NCI-H2196 (cell line): ENCODE results near the gene KIF5B.
A peak's percentile ranks its signal among the peaks of the same experiment; 100 is the strongest.
"Not testable (repeated sequence)": the region's sequence is repeated elsewhere in the genome, so short reads cannot be mapped to it uniquely, and the experiment has no call there.

Experiments used
- DNase-seq: peaks from one replicate; lab custom pipeline; 2025; ENCODE audit not compliant: unreplicated experiment; lab: John Stamatoyannopoulos, UW

Gene KIF5B

DNA sequence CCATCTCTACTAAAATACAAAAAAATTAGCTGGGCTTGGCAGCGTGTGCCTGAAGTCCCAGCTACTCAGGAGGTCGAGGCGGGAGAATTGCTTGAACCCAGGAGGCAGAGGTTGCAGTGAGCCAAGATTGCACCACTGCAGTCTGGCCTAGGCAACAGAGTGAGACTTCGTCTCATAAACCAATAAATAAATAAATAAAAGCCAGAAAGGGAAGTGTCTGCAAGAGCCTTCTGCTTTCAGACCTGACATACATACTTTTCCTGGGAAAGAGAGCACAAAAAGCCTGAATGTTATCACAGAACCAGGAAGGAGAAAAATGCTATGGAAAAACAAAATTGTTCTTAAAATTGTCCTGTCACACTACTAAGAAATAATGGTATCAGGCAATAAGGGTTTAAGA, 4.1 kb upstream of the KIF5B start:
- DNase-seq, result no peak

DNA sequence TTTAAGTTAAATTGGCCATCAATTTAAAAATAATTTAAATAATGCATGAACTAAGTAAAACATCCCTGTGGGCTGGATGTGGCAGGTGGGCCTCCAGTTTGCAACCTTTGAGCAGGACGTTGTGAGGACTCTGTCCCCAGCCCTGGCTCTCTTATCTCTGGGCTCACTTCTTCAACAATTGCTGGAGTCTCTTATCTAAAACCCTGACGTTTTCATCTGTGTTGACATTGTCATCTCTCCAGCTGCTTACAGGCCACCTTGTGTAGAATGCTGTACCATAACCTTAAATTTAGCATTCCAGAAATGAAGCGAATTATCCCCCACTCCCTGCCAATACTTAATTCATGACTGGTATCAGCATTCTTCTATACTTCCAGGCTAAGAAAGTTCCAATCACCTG, 3.2 kb upstream of the KIF5B start:
- DNase-seq, result no peak

DNA sequence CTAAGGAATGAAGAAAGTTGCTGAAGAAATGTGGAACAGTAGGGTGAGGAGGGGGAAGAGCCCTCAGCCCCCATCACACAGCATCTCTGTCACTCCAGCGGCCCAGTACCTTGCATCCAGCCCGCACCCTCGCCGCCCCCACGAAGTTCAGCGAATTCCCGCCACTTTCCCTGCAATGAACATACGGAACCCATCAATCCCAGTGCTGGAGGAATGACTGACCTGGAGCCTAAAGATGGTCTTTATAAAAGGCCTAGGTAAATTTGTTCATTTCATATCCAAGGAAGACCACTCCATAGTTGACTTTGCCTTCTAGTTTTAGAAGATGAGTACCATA, 779 bp upstream of the KIF5B start:
- no peak for DNase-seq

DNA sequence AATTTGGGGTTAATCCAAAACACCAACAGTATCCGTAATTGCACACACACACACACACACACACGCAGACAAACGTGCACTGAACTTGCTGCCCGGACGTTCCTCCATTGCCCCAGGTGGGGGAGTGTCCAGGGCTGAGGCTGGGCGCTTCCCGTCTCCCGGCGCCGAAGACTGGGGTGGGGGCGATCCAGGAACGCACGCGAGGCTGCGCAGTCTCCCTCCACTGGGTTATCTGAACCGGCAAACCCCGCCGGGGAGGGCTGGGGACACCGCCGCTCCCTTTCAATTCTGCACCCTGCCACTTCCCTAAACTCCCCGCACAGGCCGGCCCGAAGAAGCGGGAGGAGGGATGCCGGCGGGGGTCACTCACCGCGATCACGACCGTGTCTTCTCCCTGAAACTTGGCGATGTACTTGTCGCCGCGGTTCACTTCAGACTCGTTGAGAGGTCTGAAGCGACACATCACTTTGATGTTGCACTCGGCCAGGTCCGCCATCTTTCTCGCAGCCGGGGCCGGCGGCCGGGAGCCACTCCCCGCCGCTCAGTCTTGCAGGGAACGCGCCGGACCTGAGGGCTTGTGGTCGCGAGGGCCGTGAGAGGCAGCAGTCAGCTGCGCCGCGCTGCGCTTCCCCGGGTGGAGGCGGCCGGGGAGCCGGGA, 618 bp downstream of the KIF5B start:
- DNase-seq, result peak; percentile 6

DNA sequence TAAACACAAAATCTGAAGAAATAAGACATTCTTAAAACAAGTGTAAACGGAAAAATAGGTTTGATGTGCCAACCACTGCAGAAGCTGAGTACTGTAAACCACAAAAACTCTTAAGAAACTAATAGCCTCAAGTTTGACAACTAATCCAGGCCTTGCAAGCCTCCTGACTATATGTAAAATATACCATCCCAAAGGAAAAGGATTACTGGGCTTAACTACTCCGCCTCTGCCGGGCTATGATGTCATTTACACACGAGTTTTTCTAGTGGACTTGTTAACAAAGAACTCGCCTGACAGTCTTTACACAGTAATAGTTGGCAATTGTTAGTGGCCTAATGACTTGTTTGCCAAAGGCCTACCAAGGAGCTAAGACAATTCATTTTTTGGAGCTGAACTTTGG, 2.1 kb downstream of the KIF5B start:
- no peak for DNase-seq

DNA sequence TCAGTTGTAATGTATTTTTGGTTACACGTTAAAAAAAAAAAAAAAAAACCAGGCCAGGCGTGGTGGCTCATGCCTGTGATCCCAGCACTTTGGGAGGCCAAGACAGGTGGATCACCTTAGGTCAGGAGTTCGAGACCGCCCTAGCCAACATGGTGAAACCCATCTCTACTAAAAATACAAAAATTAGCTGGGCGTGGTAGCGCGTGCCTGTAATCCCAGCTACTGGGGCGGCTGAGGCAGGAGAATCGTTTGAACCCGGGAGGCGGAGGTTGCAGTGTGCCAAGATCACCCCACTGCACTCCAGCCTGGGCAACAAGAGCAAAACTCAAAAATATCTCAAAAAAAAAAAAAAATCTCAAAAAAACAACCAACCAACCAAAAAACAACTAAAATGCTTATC, 2.8 kb downstream of the KIF5B start:
- DNase-seq, result not testable (repeated sequence)

DNA sequence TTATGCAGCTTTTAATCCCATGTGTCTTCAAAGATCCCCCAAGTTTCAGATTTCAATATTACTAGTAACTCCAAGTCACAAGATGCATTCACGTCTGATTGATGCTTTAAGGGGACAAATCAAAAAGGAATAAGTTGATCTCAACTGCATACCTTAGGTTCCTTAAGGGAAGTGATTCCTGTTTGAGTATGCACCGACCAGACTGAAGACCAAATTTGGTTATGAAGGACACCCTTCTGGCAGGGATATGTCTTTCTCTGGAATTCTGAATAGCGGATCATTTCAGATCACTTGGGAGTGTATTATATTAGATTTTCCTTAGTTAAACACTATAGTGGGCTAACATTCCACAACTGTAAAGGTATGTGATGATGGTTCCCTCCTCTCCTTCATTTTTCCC, 4.3 kb downstream of the KIF5B start:
- no peak for DNase-seq

DNA sequence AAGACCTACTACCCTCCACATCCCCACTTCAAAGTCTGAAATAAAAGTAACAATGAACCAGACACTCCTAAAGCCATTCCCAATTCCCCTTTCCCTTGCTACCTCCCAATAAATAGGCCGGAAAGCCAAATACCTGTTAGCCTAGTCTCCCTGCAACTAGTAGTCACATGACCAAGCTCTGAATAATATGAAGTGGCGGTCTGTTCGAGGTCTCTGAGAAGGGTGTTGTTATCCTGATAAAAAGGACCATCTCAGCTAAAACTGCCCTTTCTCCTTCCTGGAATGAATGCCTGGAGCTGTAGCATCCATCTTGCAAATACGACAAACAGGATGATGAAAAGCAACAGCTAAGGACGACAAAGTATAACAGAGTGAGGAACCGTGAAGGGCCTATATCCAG, 6.0 kb downstream of the KIF5B start:
- no peak for DNase-seq

DNA sequence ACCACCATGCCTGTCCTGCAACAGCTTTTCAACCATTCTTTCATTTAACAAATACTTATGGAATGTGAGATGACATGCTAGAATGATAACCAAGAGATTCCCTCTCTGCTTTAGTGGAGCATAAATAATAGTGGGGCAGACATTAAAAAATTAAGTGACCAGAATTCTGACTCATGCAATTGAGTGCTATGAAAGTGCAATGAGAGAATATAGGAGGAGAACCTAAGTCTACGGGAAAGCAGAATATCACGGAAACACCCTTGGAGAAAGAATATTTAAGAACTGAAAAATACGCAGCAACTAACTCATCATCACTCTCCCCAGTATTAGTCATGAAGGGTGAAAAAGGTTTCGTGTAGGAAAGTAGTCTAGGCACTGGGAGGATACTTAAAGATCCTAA, 7.1 kb downstream of the KIF5B start:
- no peak for DNase-seq

DNA sequence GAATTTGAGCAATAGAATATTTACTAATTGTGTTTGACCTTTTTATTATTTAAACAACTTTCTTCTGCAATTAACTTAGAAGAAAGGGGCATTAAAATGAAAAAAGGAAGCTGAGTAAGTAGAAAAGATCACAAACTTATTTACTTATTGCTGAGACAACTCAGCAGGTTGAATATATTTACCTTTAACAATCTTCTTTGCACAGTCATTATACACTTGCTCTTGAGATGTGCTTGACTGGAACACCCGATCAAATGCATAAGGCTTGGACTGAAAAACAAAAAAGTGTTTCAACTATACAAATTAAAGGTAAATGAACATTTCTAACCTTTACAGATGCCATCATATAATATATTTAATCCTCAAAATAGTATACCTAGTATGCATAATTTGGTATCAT, 7.9 kb downstream of the KIF5B start:
- DNase-seq, result no peak

DNA sequence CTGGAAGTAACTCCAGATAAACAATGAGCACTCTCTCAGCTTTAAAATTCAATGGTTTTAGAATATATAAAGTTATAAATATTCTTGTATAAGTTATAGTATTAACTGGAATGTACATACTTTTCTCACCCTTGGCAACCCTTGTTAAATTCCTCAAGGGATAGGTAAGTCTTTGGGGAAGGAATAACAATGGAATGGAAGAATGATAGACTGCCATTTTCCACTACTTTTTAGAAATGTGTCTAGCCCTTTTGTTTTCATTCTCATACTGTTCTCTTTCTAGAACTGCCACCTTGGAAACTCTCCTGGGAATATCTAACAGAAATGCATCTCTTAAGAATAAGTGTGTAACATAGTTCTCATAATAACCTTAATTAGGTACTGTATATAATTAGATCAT, 8.3 kb downstream of the KIF5B start:
- no peak for DNase-seq

DNA sequence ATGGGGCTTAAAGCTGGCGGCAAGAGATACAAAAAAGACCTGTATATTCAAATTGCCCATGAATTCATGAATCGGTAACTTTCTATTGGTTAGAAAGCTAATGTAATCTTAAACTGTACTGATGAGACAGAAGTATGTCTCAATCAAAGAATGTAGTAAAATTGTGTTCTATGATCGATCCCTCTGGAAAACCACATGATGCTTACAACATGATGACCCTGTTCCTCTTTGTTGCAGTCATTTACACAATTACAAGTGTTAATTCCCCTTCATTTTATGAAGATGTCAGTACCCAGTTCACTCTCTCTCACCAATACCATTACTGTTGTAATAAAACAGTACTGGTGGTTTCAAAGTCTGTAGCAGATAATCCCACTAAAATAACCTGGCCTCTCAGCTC, 10.1 kb downstream of the KIF5B start:
- DNase-seq, result no peak

DNA sequence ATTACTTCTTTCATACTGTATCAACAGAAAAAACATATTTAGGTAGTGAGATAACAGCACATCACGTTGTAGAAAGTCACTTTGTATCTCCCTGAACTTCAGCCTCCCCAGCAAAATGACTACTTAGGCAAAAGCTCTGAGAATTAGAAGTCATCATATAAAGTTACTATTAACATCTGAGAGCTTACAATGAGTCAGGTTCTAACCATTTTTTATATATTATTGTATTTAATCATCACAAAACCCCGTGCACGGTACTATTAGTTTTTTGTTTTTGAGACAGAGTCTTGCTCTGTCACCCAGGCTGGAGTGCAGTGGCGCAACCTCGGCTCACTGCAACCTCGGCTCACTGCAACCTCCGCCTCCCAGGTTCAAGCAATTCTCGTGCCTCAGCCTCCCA, 13.5 kb downstream of the KIF5B start:
- not testable (repeated sequence) for DNase-seq

DNA sequence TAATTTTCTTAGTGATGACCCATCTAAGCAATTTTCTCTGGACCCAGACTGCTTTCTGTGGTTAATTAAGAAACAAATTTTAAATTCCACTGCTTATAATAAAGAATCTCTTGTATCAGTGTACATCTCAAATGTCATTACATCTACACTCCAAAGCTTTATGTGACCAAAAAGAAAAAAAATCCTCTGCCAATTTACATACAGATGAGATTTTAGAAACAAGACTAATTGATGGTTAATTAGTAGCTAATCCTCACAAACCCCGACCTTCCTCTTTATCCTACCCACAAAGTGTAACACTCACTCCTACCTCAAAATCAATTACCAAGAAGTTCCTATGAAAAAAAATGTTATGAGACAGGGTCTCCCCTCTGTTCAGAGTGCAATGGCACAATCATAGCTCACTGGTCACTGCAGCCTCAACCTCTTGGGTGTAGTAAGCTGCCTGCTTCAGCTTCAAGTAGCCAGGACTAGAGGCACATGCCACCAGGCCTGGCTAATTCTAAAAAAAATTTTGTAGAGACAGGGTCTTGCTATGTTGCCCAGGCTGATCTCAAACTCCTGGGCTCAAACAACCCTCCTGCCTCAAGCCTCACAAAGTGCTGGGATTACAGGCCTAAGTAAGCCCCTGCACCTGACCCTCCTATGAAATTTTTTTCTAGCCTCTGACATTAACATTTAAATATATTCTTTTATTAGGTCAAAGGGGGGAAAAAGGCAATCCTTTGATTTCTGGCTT, 14.8 kb downstream of the KIF5B start:
- DNase-seq, result no peak

DNA sequence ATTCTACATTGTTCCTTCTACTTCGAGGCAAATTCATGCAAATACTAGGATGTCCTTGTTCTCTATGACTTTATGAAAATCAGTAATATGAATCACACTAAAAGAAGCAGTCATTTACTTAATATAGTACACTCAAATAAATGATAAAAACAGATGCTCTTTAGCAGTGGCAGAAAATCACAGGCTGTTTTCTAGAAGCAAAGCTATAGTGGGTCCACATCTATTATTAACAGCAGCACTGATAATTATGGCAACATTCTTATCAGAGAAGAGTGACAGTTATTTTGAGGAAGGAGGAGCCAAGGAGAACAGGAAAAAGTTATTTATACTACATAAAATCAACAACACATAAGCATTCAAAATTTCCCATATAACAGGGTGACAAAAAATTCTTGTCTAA, 16.5 kb downstream of the KIF5B start:
- no peak for DNase-seq

DNA sequence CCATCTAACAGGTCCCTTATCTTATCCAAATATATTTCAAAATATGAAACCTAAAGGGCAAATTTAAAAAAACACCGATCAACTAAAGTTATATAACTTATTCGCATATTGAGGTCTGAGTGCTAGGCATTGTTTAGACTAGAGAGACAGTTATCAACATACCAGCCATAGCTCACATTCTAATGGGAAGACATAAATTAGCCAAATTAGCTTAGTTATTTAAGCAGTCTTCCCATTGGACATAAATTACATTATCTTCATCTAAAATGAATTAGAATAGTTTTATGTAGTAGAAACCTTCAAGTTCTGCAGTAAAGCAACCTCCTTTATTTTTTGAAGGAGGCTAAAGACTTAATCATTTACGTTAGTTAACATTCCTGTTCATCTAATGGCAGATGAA, 17.4 kb downstream of the KIF5B start:
- DNase-seq, result no peak

DNA sequence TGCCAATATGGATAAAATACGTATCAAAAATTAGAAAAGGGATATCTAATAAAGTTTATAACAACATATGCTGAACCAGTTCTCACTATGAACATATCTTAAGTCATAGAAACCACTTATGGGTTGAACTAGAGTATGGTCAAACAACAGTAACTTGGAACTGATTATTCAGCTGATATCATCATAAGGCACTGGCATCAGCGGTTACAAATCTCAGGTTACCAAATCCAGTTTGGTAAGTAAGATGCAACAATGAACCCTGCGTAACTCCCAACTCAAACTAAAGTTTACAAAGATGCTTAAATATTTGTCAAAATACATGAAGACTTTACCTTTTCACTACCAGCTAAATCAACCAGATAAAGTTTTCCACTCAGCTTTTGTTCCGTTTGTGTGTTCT, 19.3 kb downstream of the KIF5B start:
- DNase-seq, result no peak

DNA sequence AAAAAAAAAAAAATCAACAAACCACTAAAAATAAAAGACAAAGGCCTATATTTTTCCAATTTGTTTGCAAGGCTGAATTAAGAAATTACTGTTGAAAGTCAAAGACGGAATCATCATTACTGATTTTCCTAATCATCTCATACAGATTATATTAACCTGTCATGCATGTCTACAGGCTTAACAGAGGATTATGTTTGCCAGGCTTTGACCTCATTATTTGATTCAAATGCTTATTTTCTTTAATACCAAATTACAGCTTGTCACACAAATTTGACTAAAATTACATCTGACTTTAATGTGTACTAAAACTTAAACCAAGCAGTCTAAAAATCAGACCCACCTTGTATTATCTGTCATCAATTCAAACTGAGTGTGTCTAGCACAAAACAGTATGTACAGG, 21.2 kb downstream of the KIF5B start:
- no peak for DNase-seq

DNA sequence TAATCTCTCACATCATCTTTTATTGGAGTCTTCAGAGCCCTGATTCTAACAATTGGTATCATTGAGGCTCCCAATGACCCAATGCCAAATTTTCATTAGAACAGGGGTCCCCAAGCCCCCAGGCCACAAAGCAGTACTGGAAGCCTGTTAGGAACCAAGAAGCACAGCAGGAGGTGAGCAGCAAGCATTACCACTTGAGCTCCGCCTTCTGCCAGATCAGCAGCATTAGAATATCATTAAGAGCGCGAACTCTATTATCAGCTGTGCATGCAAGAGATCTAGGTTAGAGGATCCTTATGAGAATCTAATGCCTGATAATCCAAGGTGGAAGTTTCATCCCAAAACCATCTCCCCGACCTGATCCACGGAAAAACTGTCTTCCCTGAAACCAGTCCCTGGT, 23.1 kb downstream of the KIF5B start:
- no peak for DNase-seq

DNA sequence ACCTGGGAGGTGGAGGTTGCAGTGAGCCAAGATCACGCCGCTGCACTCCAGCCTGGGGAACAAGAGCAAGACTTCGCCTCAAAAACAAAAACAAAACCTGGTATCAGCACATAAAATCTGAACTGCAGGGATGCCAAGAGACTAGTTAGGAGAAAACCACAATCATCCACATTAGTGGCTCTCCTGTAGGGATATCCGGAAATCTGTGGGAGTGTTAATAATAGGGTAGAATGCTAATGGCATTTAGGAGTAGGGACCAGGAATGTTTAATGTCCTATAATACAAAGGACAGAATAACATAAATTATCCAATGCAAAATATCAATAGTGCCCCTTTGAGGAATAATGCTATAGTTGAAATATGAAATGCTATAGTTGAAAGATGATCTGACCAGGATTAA, 24.3 kb downstream of the KIF5B start:
- no peak for DNase-seq

DNA sequence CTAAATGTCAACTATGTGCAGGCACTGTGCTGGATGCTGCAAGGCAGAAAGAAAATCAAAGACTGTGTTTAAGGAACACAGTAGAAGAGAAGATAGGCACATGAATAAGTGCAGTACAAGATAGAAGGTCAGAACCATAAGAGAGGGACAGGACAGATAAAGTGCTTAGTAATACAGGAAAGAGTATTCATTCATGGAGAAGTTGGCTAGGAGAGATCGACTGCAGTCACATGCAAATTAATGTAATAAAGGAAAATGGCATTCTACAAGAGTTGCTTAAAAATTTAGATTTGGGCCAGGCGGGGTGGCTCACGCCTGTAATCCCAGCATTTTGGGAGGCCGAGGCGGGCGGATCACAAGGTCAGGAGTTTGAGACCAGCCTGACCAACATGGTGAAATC, 24.8 kb downstream of the KIF5B start:
- no peak for DNase-seq

DNA sequence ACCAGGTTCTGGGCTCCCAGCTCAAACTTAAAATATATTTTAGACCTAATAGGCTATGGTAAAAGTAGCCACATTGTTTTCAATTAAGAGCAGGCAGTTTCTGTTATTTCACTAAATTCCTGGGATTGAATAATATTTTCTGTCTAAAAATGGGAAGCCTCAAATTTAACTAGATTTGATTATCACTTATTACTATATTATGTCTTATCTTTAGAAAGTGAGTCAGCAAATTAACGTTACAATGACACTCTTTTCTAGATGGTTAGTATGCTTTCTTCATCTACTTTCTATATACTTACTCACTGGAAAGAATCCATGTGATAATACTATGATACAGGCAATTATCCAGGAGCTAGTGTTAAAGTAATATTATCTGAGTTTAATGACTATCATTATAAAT, 27.5 kb downstream of the KIF5B start:
- DNase-seq, result no peak

DNA sequence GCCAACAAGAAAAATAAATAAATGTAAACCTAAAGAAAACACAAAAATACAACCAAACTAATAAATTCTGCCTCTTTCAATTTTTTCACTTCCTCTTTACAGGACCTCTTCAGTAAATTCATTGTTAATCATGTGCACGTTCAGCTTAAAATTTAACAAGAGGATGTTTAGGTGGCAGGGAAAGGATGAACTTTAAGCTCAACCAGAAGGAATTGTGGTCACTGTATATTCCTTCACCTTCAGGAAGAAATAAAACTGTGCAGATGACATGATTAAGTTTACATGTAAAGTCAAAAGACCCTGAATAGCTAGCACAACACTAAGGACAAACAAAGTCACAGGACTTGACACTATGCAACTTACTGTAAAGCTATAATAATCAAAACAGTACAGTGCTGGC, 33.0 kb downstream of the KIF5B start:
- DNase-seq, result no peak
